HG02610 (cell line): ENCODE data around the gene POU6F2.

Source experiments
- ATAC-seq: cut with Tn5 transposase; IDR thresholded peaks from one replicate; pipeline ENCODE4 v1.9.1; 2021; ENCODE audit warnings: mild to moderate bottlenecking, moderate library complexity; ENCODE audit not compliant: unreplicated experiment

Gene POU6F2

GRCh38 chr7:39062811-39063210 is 85.1 kb downstream of the POU6F2 start:
- ATAC-seq: no peak

GRCh38 chr7:39069031-39069430 is 91.3 kb downstream of the POU6F2 start:
- ATAC-seq: no peak

GRCh38 chr7:39069896-39070881 is 92.5 kb downstream of the POU6F2 start:
- ATAC-seq: no peak

DNA sequence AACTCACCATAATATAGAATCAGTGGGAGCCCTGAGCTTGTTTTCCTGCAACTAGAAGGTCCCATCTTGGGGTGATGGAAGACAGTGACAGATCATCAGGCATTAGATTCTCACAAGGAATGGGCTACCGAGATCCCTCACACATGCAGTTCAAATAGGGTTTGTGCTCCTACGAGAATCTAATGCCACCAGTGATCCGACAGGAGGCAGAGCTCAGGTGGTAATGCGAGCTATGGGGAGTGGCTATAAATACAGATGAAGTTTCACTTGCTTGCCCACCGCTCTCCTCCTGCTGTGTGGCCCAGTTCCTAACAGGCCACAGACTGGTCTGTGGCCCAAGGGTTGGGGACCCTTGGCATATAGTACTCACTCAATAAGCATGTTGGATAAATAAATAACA is 93.4 kb downstream of the POU6F2 start:
- no peak for ATAC-seq

DNA sequence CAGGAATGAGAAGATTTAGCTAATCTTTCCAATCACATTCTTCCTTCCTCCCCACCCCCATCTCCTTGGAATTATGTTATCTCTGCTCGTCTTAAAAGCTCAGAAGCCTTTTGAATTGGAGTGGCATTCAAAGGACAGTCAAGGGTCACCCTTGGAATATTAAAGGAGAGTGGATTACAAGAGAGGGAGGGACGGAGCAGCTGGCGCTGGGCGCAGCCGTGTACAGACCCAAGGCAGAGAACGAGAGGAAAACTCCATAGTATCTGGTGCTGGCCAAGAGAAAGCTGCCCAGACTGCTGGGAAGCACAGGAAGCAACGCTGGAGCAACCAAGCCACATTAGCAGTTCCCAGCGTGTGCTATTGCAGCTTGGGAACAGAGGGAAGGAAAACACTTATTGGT is 95.7 kb downstream of the POU6F2 start:
- ATAC-seq: no peak

DNA sequence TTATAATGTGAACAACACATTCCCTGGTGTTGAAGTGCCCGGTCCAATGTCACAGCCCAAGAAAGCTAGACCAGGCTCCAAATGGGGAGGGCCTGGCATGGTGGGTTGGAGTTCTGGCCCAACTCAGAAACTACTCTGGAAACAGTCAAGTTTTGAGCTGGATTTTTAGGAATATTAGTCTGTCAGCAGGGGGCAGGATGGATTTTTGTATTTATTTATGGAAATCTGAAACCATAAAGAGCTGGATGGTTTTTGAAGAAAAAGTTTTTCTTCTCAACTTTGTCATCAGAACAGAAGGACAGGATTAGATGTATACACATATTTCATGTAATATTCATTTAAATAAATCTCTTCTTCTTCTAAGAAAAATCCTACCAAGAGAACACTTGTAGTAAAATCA is 97.5 kb downstream of the POU6F2 start:
- ATAC-seq: no peak

GRCh38 chr7:39083781-39084180 is 106.1 kb downstream of the POU6F2 start:
- no peak for ATAC-seq

DNA sequence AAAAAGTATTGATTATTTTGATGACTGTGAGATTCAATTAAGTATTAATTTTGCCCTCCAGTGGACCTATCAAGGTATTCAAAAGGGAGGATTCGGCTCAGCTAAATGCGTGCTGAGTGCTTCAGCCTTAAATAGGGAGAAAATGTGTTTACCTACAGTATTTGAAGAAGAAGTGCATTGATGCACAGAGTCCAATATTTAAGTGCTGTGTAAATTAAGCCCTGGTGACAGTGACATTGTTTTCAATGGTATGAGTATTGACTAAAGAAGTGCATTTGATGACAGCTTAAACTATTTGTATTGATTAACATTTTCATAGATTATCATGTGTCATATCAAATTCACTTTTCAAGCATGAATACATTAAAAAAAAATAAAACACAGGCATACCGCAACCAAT is 106.6 kb downstream of the POU6F2 start:
- no peak for ATAC-seq

- no peak for ATAC-seq
These were observed 107.5 kb downstream of the POU6F2 start for GRCh38 chr7:39085189-39085588.

- no peak for ATAC-seq
These were observed 107.9 kb downstream of the POU6F2 start for GRCh38 chr7:39085590-39086049.

GRCh38 chr7:39086638-39087360 is 109.1 kb downstream of the POU6F2 start:
- ATAC-seq: no peak

DNA sequence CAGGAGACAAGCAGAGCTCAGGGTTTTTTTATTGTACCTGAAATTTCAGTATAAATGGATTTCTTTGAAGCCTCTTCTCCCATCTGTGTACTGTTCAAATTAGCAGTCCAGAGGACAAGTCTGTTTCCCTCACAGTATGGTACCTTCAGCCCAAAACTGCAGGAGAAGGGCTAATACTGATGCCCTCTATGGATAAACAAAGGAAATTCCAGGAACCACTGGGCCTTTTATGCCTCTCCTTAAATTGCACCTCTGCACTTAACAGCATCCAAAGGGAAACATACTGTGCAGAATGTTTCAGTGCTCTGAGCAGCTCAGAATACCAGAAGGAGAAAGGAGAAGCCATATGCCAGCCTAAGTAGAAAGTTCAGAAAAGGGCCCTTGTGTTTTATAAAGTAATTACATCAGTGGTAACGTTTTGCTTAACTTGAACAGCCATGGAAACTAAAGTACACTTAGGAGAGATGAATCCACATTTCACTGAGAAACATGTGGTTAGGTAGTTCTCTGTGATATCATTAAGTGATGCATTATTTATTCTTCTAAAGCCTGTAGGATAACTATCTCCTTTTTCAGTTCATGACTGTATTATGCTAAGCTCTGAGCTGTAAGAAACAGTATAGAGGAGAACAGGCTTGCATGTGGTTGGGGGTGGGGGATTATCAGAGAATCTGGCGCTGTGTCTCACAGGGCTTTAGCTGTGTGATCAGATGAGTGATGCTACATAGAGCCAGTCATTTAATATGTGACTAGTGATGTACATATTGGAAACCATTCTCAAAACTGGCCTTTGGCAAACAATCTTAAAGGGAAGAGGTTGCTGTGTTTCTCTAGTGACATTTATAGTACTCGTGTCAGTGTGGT is 111.3 kb downstream of the POU6F2 start:
- no peak for ATAC-seq

DNA sequence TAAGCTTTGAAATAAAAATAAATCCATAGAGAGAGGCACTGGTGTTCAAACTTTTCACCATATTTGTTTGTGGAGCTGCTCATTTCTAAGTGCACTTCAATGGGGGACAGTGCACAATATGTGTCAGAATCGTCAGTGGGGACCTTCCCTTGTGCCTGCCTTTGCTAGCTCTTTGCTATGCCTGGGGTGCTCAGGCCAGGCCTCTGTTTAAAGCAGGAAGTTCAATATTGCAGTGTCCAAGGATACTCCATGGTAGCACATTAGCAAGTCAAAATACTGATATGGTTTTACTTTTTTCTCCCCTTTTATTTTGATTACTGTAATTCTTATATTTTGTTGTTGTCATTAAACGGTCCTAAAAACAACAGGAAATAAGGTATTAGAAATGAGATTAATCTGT is 113.4 kb downstream of the POU6F2 start:
- no peak for ATAC-seq

GRCh38 chr7:39091774-39092173 is 114.1 kb downstream of the POU6F2 start:
- ATAC-seq: no peak

GRCh38 chr7:39094731-39095130 is 117.0 kb downstream of the POU6F2 start:
- no peak for ATAC-seq

- no peak for ATAC-seq
These were observed 118.3 kb downstream of the POU6F2 start for GRCh38 chr7:39095875-39096619.

- no peak for ATAC-seq
These were observed 120.8 kb downstream of the POU6F2 start for GRCh38 chr7:39098506-39098905.

GRCh38 chr7:39099146-39099545 is 121.4 kb downstream of the POU6F2 start:
- no peak for ATAC-seq

DNA sequence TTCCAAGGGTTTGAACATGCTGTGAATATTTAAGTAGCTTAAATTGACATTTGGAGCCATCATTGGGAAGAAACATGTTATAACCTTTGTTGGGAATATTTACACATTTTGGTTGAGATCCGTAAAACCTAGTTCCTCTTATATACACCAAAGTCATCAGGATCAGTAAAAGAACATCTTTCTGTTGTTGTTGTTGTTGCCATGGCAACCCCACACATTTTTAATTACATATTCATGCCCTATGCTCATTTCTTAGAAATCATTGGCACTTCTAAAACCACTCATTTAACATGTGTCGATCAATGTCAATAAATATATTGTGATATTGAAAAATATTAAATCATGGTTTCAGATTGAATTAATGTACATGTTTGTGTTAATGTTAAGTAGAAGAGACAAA is 122.6 kb downstream of the POU6F2 start:
- no peak for ATAC-seq

DNA sequence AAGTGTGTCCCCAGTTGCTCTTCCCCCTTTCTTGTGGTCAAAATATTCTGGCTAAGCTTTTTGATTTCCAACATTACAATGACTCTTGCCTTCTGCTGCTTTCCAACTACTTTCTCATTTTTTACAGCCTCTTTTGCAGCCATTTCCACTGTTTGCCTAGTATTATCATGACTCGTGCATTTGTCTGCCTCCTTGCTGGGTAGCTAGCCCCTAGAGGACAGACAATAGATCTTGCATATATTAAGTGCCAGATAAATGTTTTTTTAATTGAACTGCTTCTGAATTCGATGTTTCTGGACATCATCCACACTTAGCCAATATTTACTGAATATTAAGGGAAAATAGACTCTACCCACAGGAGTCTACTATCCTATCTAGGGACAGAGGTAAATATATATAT is 124.5 kb downstream of the POU6F2 start:
- no peak for ATAC-seq
